Mononuclear cell (primary cell): ENCODE results near the gene EFS. TPM values are rescaled to one million over a fixed set of nuclear protein-coding genes. Genes with fewer than 3 reads are reported as not detected.

ENCODE experiments used
- H3K27me3 ChIP-seq: 2 replicates; pipeline ENCODE4 v1.6.0; 2011; ENCODE audit warnings: low read length, control low read depth; ENCODE audit not compliant: insufficient read depth
- H3K4me1 ChIP-seq: 2 replicates; pipeline ENCODE4 v1.5.1; 2011; ENCODE audit warnings: mild to moderate bottlenecking, low read length, control low read depth; ENCODE audit not compliant: insufficient read depth
- H3K4me3 ChIP-seq: 2 replicates; pipeline ENCODE4 v1.5.1; 2011; ENCODE audit warnings: mild to moderate bottlenecking, low read length, moderate library complexity
- H3K9me3 ChIP-seq: 2 replicates; pipeline ENCODE4 v1.5.1; 2011; ENCODE audit warnings: low read depth, mild to moderate bottlenecking, control low read depth, low read length
- total RNA-seq: library from RNA; depleted of rRNA; stranded (reverse); fragments of >200 nt; gene quantifications from one replicate; pipeline ENCODE4 v1.2.3, GENCODE V29; 2012

The EFS gene, protein sequence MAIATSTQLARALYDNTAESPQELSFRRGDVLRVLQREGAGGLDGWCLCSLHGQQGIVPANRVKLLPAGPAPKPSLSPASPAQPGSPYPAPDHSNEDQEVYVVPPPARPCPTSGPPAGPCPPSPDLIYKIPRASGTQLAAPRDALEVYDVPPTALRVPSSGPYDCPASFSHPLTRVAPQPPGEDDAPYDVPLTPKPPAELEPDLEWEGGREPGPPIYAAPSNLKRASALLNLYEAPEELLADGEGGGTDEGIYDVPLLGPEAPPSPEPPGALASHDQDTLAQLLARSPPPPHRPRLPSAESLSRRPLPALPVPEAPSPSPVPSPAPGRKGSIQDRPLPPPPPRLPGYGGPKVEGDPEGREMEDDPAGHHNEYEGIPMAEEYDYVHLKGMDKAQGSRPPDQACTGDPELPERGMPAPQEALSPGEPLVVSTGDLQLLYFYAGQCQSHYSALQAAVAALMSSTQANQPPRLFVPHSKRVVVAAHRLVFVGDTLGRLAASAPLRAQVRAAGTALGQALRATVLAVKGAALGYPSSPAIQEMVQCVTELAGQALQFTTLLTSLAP
- total RNA-seq, result not detected

GRCh38 chr14:23365036-23365731, at the start of gene EFS:
TSS of gene EFS (minus strand) at chr14:23365172. CDS start at chr14:23365025, 147 bp downstream.
- Histone ChIP-seq H3K9me3 (no peaks in the 10 kb centered on the region), H3K27me3 (peaks cover 28% of the 10 kb centered on the region), H3K4me3 (no peak within 1 kb of the TSS), H3K4me1 (no peaks in the 10 kb centered on the region)

DNA sequence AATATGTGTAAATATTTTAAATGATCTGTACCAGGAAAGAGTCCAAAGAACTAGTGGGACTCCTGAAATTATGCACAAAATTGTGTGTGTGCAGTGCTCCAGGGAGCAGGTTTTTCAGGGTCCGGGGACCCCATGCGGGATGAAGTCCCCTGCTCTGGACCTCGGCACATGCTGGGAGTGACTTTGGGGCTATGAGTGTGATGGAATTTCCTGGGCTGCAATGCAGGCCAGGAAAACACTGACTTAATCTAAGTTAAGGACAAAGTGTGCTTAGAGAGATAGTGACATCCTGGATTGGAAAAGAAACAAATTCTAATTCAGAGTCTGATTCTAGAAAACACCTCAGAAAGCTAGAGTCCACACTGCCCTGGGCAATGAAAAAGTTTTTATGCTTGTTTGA, 49.3 kb upstream of the EFS start:
- no peaks in the 10 kb centered on the region for H3K9me3 ChIP-seq
- no peak overlapping the region for H3K4me3 ChIP-seq
- H3K4me1 ChIP-seq, result no peaks in the 10 kb centered on the region
- H3K27me3 ChIP-seq, result no peaks in the 10 kb centered on the region

- H3K4me1 ChIP-seq, result no peaks in the 10 kb centered on the region
- no peaks in the 10 kb centered on the region for H3K27me3 ChIP-seq
- H3K9me3 ChIP-seq, result no peaks in the 10 kb centered on the region
Measured at GRCh38 chr14:23413681-23414080, 48.7 kb upstream of the EFS start.

GRCh38 chr14:23411563-23412525, 46.9 kb upstream of the EFS start:
- H3K27me3 ChIP-seq, result no peaks in the 10 kb centered on the region
- H3K4me3 ChIP-seq, result no peak overlapping the region
- no peaks in the 10 kb centered on the region for H3K9me3 ChIP-seq
- H3K4me1 ChIP-seq, result no peaks in the 10 kb centered on the region

More at GRCh38 chr14:23413681-23414080, 48.7 kb upstream of the EFS start:
- H3K4me3 ChIP-seq, result no peak overlapping the region

- no peaks in the 10 kb centered on the region for H3K27me3 ChIP-seq
- no peak overlapping the region for H3K4me3 ChIP-seq
- H3K9me3 ChIP-seq, result no peaks in the 10 kb centered on the region
- H3K4me1 ChIP-seq, result no peaks in the 10 kb centered on the region
Measured at GRCh38 chr14:23409966-23410635, 45.1 kb upstream of the EFS start.

DNA sequence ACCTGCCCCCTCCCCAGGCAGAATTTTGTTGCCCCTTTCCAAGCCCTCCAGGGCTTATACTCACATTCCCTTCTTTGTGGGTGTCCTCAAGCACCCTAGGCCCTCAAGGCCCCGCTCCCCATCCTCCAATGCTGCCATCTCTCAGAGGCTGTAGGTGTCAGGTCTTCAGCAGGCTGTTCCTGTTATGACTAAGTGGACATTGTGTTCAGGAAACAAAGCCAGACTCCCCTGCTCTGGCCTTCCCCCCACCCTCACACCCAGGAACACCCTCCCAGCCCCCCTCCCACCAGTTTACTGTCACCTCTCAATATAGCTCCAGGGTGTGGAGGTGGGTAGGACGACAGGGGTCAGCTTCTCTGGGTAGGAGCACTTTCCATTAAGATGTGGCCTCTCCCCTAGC, 44.5 kb upstream of the EFS start:
- no peaks in the 10 kb centered on the region for H3K9me3 ChIP-seq
- no peaks in the 10 kb centered on the region for H3K27me3 ChIP-seq
- H3K4me3 ChIP-seq, result no peak overlapping the region
- H3K4me1 ChIP-seq, result no peaks in the 10 kb centered on the region

- Histone ChIP-seq H3K9me3 (no peaks in the 10 kb centered on the region), H3K27me3 (no peaks in the 10 kb centered on the region), H3K4me1 (no peaks in the 10 kb centered on the region), H3K4me3 (no peak overlapping the region)
Measured at GRCh38 chr14:23408307-23408630, 43.3 kb upstream of the EFS start.

DNA sequence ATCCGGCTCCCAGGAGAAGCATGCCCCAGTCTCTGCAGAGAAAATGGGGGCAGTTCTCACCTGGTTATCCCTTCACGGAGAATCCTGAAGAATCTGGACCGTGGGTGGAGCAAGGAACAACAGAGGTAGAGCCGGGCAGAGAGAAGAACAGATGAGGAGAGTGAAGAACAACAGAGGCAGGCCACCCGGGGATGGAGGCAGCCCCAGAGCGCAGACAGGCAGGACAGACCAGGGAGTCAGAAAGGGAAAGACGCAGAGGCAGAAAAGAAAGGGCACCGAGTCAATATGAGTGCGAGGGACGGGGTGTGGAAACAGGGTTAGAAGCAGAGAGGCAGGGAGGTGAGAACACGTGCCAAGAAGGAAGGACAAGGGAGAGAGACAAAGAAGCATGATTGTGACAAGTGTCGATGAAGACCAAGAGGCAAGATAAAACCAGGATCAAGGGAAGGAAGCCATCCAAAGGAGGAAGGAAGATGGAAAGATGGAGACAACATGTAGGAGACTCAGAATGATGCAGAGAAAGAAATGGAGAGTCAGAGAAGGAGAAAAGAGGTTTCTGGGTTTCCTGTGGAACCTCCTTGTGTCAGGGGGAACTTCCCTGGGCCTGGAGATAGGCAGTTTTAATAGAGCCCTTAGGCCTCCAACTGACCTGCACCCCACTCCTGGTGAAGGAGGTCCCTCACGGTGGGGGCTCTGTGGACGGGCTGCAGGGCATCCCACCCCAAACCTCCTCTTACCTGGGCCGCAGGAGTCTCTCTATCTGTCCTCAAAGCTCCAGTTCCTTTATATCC, 42.7 kb upstream of the EFS start, which contains the start of gene MYH6:
Gene MYH6, minus strand, starts transcription at position 758 of the 791 bp plus-strand sequence. CDS start 1,050 bp downstream, outside the sequence.
- no peaks in the 10 kb centered on the region for H3K27me3 ChIP-seq
- H3K4me1 ChIP-seq, result no peaks in the 10 kb centered on the region

DNA sequence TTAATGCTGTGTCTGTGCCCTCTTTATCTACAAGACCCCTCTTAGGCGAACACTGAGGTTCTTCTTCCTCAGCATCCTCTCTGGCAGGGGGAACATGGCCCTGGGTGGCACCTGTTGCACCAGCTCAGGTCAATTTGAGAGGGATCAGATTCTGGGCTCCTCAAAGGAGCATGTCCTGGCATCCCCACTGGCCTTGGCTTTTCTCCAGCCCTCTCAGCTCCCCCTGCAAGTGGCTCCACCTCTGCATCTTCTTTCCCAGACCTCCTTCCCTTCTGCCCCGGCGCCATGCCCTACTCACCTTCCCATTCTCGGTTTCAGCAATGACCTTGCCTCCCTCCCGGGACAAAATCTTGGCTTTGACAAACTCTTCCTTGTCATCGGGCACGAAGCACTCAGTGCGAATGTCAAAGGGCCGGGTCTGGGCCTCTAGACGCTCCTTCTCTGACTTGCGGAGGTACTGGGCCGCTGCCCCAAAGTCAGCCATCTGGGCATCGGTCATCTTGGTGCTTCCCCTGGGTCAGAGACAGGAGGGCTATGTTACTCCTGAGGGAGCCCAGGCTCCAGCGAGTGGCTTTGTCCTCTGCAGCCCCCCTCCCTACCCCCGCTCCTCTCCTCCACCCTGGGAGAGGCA, 41.9 kb upstream of the EFS start:
- H3K27me3 ChIP-seq, result no peaks in the 10 kb centered on the region
- no peak overlapping the region for H3K4me3 ChIP-seq
- H3K4me1 ChIP-seq, result no peaks in the 10 kb centered on the region
- no peaks in the 10 kb centered on the region for H3K9me3 ChIP-seq

More for the DNA sequence above, 42.7 kb upstream of the EFS start, which contains the start of gene MYH6:
- H3K9me3 ChIP-seq, result no peaks in the 10 kb centered on the region
- no peak within 1 kb of the TSS for H3K4me3 ChIP-seq

DNA sequence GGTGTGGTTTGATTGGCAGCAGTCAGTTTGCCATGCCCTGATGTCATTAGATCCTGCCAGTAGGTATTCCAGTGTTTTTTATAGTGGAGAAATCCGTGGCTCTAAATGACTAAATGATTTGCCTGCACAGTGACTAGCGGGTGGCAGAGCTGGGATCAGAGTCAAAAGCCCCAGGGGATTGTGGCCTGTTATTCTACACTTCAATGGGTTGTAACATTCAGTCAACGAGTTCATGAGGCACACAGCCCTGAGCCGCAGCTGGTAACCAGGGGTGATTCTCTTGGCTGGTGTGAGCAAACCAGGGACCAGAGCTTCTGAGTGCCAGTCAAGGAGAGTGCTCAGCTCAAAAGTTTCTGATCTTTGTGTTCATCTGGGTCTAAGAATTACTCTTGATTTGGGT, 41.3 kb upstream of the EFS start:
- H3K27me3 ChIP-seq, result no peaks in the 10 kb centered on the region
- no peak overlapping the region for H3K4me3 ChIP-seq
- H3K9me3 ChIP-seq, result no peaks in the 10 kb centered on the region
- H3K4me1 ChIP-seq, result no peaks in the 10 kb centered on the region

DNA sequence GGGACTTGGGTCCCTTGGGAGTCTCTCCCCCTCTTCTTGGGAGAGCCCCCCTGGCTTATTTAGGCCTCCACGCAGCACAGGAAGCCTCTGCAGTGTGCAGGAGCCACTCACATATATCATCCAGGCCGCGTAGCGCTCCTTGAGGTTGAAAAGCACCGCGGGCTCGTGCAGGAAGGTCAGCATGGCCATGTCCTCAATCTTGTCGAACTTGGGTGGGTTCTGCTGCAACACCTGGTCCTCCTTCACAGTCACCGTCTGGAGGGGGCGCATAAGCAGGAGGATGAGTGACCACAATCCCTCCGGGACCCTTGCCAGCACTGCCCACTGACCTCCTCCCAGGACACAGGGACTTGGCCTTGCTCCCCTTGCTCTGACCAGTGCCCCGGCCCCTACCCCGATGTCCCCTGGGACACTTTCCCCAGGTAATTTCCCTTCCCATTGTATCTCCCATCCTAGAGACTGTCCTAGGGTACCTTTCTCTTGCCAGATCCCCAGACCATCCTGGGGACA, 40.6 kb upstream of the EFS start:
- Histone ChIP-seq H3K4me1 (no peaks in the 10 kb centered on the region), H3K4me3 (no peak overlapping the region), H3K27me3 (no peaks in the 10 kb centered on the region)

GRCh38 chr14:23405096-23405495, 40.1 kb upstream of the EFS start:
- Histone ChIP-seq H3K27me3 (no peaks in the 10 kb centered on the region), H3K9me3 (no peaks in the 10 kb centered on the region), H3K4me1 (no peaks in the 10 kb centered on the region)

More for the DNA sequence above, 40.6 kb upstream of the EFS start:
- H3K9me3 ChIP-seq, result no peaks in the 10 kb centered on the region

GRCh38 chr14:23404331-23404900, 39.4 kb upstream of the EFS start:
- Histone ChIP-seq H3K9me3 (no peaks in the 10 kb centered on the region), H3K27me3 (no peaks in the 10 kb centered on the region), H3K4me3 (no peak overlapping the region), H3K4me1 (no peaks in the 10 kb centered on the region)

More at GRCh38 chr14:23405096-23405495, 40.1 kb upstream of the EFS start:
- H3K4me3 ChIP-seq, result no peak overlapping the region
